ENCODE results near the gene FBXL7. TPM values are rescaled to one million over a fixed set of nuclear protein-coding genes. Genes with fewer than 3 reads are reported as not detected.

The FBXL7 gene
- total RNA-seq, 2 experiments from 2014 or later: not detected

- Mint-ChIP-seq H3K4me1 (ENCODE audit: low read depth) (no peaks in the 10 kb centered on the region), H3K27ac (no peak overlapping the region), H3K4me3 (no peak overlapping the region), H3K9me3 (peaks cover 7% of the 10 kb centered on the region), H3K36me3 (no peaks in the 10 kb centered on the region), H3K27me3 (no peaks in the 10 kb centered on the region)
- intact Hi-C loops (cut with micrococcal nuclease): no loop called here
- ChIA-PET POLR2A (no interaction called here), CTCF (no interaction called here)
- no peak for DNase-seq
Measured at GRCh38 chr5:15959370-15960164, 459.6 kb downstream of the FBXL7 start.

- DNase-seq: no peak
- no peaks in the 10 kb centered on the region for H3K27me3 Mint-ChIP-seq
- intact Hi-C loops (cut with micrococcal nuclease): no loop called here
- no peaks in the 10 kb centered on the region for H3K36me3 Mint-ChIP-seq
- POLR2A ChIA-PET: no interaction called here
- no peak overlapping the region for H3K4me3 Mint-ChIP-seq
- H3K9me3 Mint-ChIP-seq: peaks cover 2% of the 10 kb centered on the region
- H3K27ac Mint-ChIP-seq: no peak overlapping the region
- CTCF ChIA-PET: no interaction called here
- no peaks in the 10 kb centered on the region for H3K4me1 Mint-ChIP-seq (ENCODE audit: low read depth)
Measured at GRCh38 chr5:15966066-15966640, 466.2 kb downstream of the FBXL7 start.

- H3K27ac Mint-ChIP-seq: no peak overlapping the region
- H3K36me3 Mint-ChIP-seq: no peaks in the 10 kb centered on the region
- CTCF ChIA-PET: no interaction called here
- POLR2A ChIA-PET: no interaction called here
- no peaks in the 10 kb centered on the region for H3K4me1 Mint-ChIP-seq (ENCODE audit: low read depth)
- intact Hi-C loops (cut with micrococcal nuclease): no loop called here
- H3K27me3 Mint-ChIP-seq: no peaks in the 10 kb centered on the region
- no peak overlapping the region for H3K4me3 Mint-ChIP-seq
- no peak for DNase-seq
- peaks cover 2% of the 10 kb centered on the region for H3K9me3 Mint-ChIP-seq
Measured at GRCh38 chr5:15966651-15967050, 466.7 kb downstream of the FBXL7 start.

- H3K4me1 Mint-ChIP-seq (ENCODE audit: low read depth): no peaks in the 10 kb centered on the region
- intact Hi-C loops (cut with micrococcal nuclease): no loop called here
- no peaks in the 10 kb centered on the region for H3K27me3 Mint-ChIP-seq
- CTCF ChIA-PET: no interaction called here
- no peak for DNase-seq
- peaks cover 4% of the 10 kb centered on the region for H3K9me3 Mint-ChIP-seq
- POLR2A ChIA-PET: no interaction called here
- H3K4me3 Mint-ChIP-seq: no peak overlapping the region
- no peak overlapping the region for H3K27ac Mint-ChIP-seq
- H3K36me3 Mint-ChIP-seq: no peaks in the 10 kb centered on the region
Measured at GRCh38 chr5:15968993-15969392, 469.0 kb downstream of the FBXL7 start.

GRCh38 chr5:15977851-15978250 lies 477.9 kb downstream of the FBXL7 start:
- Mint-ChIP-seq H3K4me1 (ENCODE audit: low read depth) (no peaks in the 10 kb centered on the region), H3K27me3 (no peaks in the 10 kb centered on the region), H3K4me3 (no peak overlapping the region), H3K36me3 (no peaks in the 10 kb centered on the region), H3K9me3 (peaks cover 4% of the 10 kb centered on the region), H3K27ac (no peak overlapping the region)
- POLR2A ChIA-PET: no interaction called here
- CTCF ChIA-PET: no interaction called here
- intact Hi-C loops (cut with micrococcal nuclease): no loop called here
- no peak for DNase-seq

- CTCF ChIA-PET: no interaction called here
Measured at GRCh38 chr5:15980835-15981234, 480.9 kb downstream of the FBXL7 start.

GRCh38 chr5:15983392-15983791 lies 483.4 kb downstream of the FBXL7 start:
- DNase-seq: no peak
- Mint-ChIP-seq H3K27me3 (no peaks in the 10 kb centered on the region), H3K9me3 (peaks cover 2% of the 10 kb centered on the region), H3K4me3 (no peak overlapping the region), H3K36me3 (no peaks in the 10 kb centered on the region), H3K4me1 (ENCODE audit: low read depth) (no peaks in the 10 kb centered on the region), H3K27ac (no peak overlapping the region)
- CTCF ChIA-PET: no interaction called here
- intact Hi-C loops (cut with micrococcal nuclease): no loop called here
- POLR2A ChIA-PET: no interaction called here

More at GRCh38 chr5:15980835-15981234, 480.9 kb downstream of the FBXL7 start:
- Mint-ChIP-seq H3K4me3 (no peak overlapping the region), H3K4me1 (ENCODE audit: low read depth) (no peaks in the 10 kb centered on the region), H3K27ac (no peak overlapping the region), H3K27me3 (no peaks in the 10 kb centered on the region), H3K9me3 (no peaks in the 10 kb centered on the region), H3K36me3 (no peaks in the 10 kb centered on the region)
- intact Hi-C loops (cut with micrococcal nuclease): no loop called here
- POLR2A ChIA-PET: no interaction called here
- no peak for DNase-seq

Small RNA genes within 50 kb of the gene (microRNA-seq; reads per million reads assigned to microRNA genes)
- not detected for gene MIR887 (ENCODE audit: borderline microRNAs expressed, borderline number of aligned reads, borderline replicate concordance)
